CD8-positive, alpha-beta memory T cell (primary cell): ENCODE measurements around the gene AKAP1. TPM values are rescaled to one million over a fixed set of nuclear protein-coding genes. Genes with fewer than 3 reads are reported as not detected.
A peak's percentile ranks its signal among the peaks of the same experiment; 100 is the strongest.

Experiments used
- CTCF ChIA-PET: fragments of 350-600 bp; sonication (Branson Sonifier 250); formaldehyde crosslinking; loops from one replicate; lab custom pipeline; 2021; ENCODE audit warnings: antibody characterized with exemption; lab: Charles Lee
- POLR2A ChIA-PET: fragments of 350-600 bp; sonication (Branson Sonifier 250); formaldehyde crosslinking; loops from one replicate; lab custom pipeline; 2021; ENCODE audit warnings: antibody characterized with exemption; lab: Charles Lee
- DNase-seq, 5 donors: peaks; one replicate each; pipeline versions ENCODE4 v3.0.0 to v3.0.0-alpha.2; 2020 to 2022; ENCODE audit warnings: mixed read lengths in 1 of 5
- H3K27ac ChIP-seq: one replicate; pipeline ENCODE4 v1.7.0; 2013; ENCODE audit warnings: low read depth, mild to moderate bottlenecking, low read length, moderate library complexity
- H3K27me3 ChIP-seq: 2 replicates; pipeline ENCODE4 v1.7.0; 2013; ENCODE audit warnings: low read length, mild to moderate bottlenecking; ENCODE audit not compliant: insufficient read depth, poor library complexity, severe bottlenecking
- H3K36me3 ChIP-seq: 2 replicates; pipeline ENCODE4 v1.7.0; 2013; ENCODE audit warnings: mild to moderate bottlenecking, low read length, moderate library complexity; ENCODE audit not compliant: insufficient read depth
- H3K4me1 ChIP-seq: 2 replicates; pipeline ENCODE4 v1.7.0; 2013; ENCODE audit warnings: mild to moderate bottlenecking, low read length, moderate library complexity; ENCODE audit not compliant: insufficient read depth
- H3K4me3 ChIP-seq: 2 replicates; pipeline ENCODE4 v1.7.0; 2013; ENCODE audit warnings: mild to moderate bottlenecking, low read length
- H3K9me3 ChIP-seq: 2 replicates; pipeline ENCODE4 v1.7.0; 2013; ENCODE audit warnings: mild to moderate bottlenecking, low read length
- H3K27ac Mint-ChIP-seq, 8 donors: one replicate each; pipeline ENCODE4 v1.8.0; 2020 to 2021; ENCODE audit warnings: mixed read lengths in 8 of 8, mild to moderate bottlenecking in 6 of 8, inconsistent platforms in 3 of 8, moderate library complexity in 3 of 8
- H3K27me3 Mint-ChIP-seq, 2 donors: one replicate each; pipeline ENCODE4 v1.8.0; 2020 to 2021; ENCODE audit warnings: mixed read lengths in 2 of 2, mild to moderate bottlenecking in 1 of 2, moderate library complexity in 1 of 2
- H3K36me3 Mint-ChIP-seq, 3 donors: one replicate each; pipeline ENCODE4 v1.8.0; 2020 to 2021; ENCODE audit warnings: mixed read lengths in 3 of 3, inconsistent platforms in 1 of 3, mild to moderate bottlenecking in 1 of 3
- H3K4me1 Mint-ChIP-seq, 3 donors: one replicate each; pipeline ENCODE4 v1.8.0; 2020 to 2021; ENCODE audit warnings: mixed read lengths in 3 of 3, inconsistent platforms in 1 of 3, mild to moderate bottlenecking in 1 of 3
- H3K4me3 Mint-ChIP-seq, 7 donors: one replicate each; pipeline ENCODE4 v1.8.0; 2020 to 2021; ENCODE audit warnings: mixed read lengths in 7 of 7, mild to moderate bottlenecking in 6 of 7, moderate library complexity in 4 of 7, inconsistent platforms in 2 of 7
- H3K9me3 Mint-ChIP-seq, 5 donors: one replicate each; pipeline ENCODE4 v1.8.0; 2020 to 2022; ENCODE audit warnings: mixed read lengths in 5 of 5, mild to moderate bottlenecking in 3 of 5, moderate library complexity in 2 of 5, inconsistent platforms in 1 of 5
- polyA plus RNA-seq: library from polyadenylated mRNA; unstranded; fragments of 300-500 nt; fragmentation: Illumina TruSeq; gene quantifications from one replicate; pipeline ENCODE4 v1.2.3, GENCODE V29; 2021
- total RNA-seq, 2 experiments: library from RNA; stranded (reverse); gene quantifications; one replicate each; pipeline ENCODE4 v1.2.3, GENCODE V29; 2021

The AKAP1 gene
- total and polyA plus RNA-seq, 3 experiments from 2014 or later: 22.2 to 49.7 (median 48.2) TPM

DNA sequence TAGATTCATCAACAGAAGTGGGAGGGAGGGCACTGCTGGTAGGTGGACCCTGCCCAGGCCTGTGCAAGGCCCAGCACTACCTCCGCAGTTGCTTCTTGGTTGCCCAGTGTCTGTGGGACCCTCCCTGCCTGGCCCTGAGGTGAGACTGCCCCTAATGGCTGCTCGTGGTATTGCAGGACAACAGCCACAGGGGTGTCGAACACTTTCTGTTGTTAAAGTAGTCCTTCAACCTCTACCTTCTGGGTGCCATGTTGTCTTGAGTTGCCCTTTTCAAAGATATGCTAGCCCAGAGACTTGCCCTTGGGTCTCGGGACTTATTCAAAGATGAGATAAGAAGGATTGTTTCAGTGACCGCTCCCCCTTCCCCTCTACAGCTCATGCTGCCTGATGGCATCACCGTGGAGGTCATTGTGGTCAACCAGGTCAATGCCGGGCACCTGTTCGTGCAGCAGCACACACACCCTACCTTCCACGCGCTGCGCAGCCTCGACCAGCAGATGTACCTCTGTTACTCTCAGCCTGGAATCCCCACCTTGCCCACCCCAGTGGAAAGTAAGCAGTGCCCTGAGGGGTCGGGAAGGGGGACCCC is 29.1 kb downstream of the AKAP1 start:
- peaks cover 45% of the 10 kb centered on the region for H3K36me3 ChIP-seq
- H3K27ac ChIP-seq: no peak overlapping the region
- Mint-ChIP-seq H3K4me1 (peaks cover 0 to 4% (median 0%) of the 10 kb centered on the region in 3 donors), H3K27me3 (no peaks in the 10 kb centered on the region), H3K27ac (peak overlapping the region in 2 of 8 donors; percentile 47 to 51), H3K36me3 (peaks cover 12 to 82% (median 20%) of the 10 kb centered on the region in 3 donors), H3K9me3 (no peaks in the 10 kb centered on the region), H3K4me3 (no peak overlapping the region)
- H3K27me3 ChIP-seq: no peaks in the 10 kb centered on the region
- DNase-seq: peak; percentile 30 to 71 (median 52)
- ChIA-PET POLR2A (no interaction called here), CTCF (interaction anchor here (0.7 to 1.0 kb wide), 4 partner anchors 9 to 168 kb away, joined by 3 to 4 read pairs (median 3); no protein-coding TSS in a partner anchor)
- H3K4me3 ChIP-seq: no peak overlapping the region
- H3K9me3 ChIP-seq: no peaks in the 10 kb centered on the region
- no peaks in the 10 kb centered on the region for H3K4me1 ChIP-seq

DNA sequence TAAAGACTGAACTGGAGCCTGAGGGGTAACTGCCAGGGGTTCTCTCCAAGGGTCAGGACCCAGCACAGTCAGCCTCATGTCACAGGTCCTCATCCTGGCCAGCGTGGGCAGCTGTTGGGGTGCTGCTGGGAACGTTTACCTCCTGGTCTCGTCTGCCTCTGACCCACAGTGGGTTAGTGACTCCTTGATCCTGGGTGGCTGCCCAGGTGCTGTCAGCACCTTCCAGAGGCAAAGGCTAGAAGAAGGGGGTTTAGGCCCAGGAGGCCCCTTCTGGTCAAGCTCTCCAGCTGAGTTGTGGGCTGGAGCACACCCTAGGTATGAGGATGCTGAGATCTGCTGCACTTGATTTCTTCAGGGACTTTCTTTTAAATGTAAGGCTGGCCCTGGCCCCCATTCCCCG is 30.3 kb downstream of the AKAP1 start:
- no peaks in the 10 kb centered on the region for H3K9me3 ChIP-seq
- H3K36me3 ChIP-seq: peaks cover 45% of the 10 kb centered on the region
- H3K4me3 Mint-ChIP-seq: no peak overlapping the region
- H3K27me3 ChIP-seq: no peaks in the 10 kb centered on the region
- H3K36me3 Mint-ChIP-seq: peaks cover 13 to 84% (median 20%) of the 10 kb centered on the region in 3 donors
- H3K4me3 ChIP-seq: no peak overlapping the region
- no peaks in the 10 kb centered on the region for H3K27me3 Mint-ChIP-seq
- ChIA-PET CTCF (no interaction called here), POLR2A (no interaction called here)
- H3K27ac Mint-ChIP-seq: no peak overlapping the region
- no peaks in the 10 kb centered on the region for H3K9me3 Mint-ChIP-seq
- H3K27ac ChIP-seq: no peak overlapping the region
- no peak for DNase-seq
- H3K4me1 Mint-ChIP-seq: peaks cover 0 to 4% (median 0%) of the 10 kb centered on the region in 3 donors
- no peaks in the 10 kb centered on the region for H3K4me1 ChIP-seq

DNA sequence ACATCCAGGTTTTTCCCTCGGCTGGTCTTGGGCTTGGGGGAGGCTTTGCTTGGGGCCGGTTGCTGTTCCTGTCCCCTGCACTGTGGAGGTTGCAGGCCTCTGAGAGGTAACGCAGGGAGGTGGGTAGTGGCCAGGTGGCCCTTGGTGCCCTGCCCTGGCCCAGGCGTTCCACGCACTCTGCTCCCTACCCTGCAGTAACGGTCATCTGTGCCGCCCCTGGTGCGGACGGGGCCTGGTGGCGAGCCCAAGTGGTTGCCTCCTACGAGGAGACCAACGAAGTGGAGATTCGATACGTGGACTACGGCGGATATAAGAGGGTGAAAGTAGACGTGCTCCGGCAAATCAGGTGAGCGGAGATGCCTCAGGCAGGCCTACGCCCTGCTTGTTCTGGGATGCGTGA is 30.9 kb downstream of the AKAP1 start:
- Histone ChIP-seq H3K9me3 (no peaks in the 10 kb centered on the region), H3K27me3 (no peaks in the 10 kb centered on the region), H3K27ac (no peak overlapping the region), H3K4me3 (no peak overlapping the region), H3K36me3 (peaks cover 50% of the 10 kb centered on the region), H3K4me1 (no peaks in the 10 kb centered on the region)
- no peak for DNase-seq
- H3K4me1 Mint-ChIP-seq: peaks cover 0 to 4% (median 0%) of the 10 kb centered on the region in 3 donors
- no peaks in the 10 kb centered on the region for H3K9me3 Mint-ChIP-seq
- H3K27ac Mint-ChIP-seq: no peak overlapping the region
- H3K4me3 Mint-ChIP-seq: no peak overlapping the region
- ChIA-PET POLR2A (interaction anchor here (0.7 kb wide), 1 partner anchor 617 kb away, joined by 3 read pairs; no protein-coding TSS in a partner anchor), CTCF (no interaction called here)
- H3K27me3 Mint-ChIP-seq: no peaks in the 10 kb centered on the region
- H3K36me3 Mint-ChIP-seq: peaks cover 16 to 85% (median 20%) of the 10 kb centered on the region in 3 donors

DNA sequence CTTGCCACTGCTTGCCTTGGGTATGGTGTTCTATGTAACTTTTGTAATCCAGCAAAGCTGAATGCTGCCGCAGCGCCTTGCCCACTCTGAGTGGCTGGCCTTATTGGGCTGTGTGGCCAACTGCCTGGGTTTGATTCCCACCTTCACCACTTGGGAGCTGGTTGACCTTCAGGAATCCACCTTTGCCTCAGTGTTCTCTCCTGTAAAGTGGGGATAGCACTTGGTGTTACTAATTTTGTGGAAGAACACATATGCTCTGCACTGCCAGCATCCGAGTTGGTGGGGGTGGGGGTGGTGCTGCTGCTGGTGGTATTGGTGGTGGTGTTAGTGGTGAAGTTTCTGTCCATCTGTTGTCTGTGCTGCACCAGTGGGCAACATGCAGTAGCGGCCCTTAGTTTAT is 32.8 kb downstream of the AKAP1 start:
- ChIA-PET POLR2A (no interaction called here), CTCF (no interaction called here)
- Mint-ChIP-seq H3K27me3 (no peaks in the 10 kb centered on the region), H3K36me3 (peaks cover 16 to 86% (median 17%) of the 10 kb centered on the region in 3 donors), H3K9me3 (no peaks in the 10 kb centered on the region), H3K27ac (peak overlapping the region in 2 of 8 donors; percentile 5 to 6), H3K4me1 (peaks cover 0 to 4% (median 0%) of the 10 kb centered on the region in 3 donors), H3K4me3 (no peak overlapping the region)
- peaks cover 50% of the 10 kb centered on the region for H3K36me3 ChIP-seq
- H3K4me3 ChIP-seq: no peak overlapping the region
- H3K27me3 ChIP-seq: no peaks in the 10 kb centered on the region
- no peaks in the 10 kb centered on the region for H3K9me3 ChIP-seq
- no peak overlapping the region for H3K27ac ChIP-seq
- H3K4me1 ChIP-seq: no peaks in the 10 kb centered on the region
- no peak for DNase-seq

DNA sequence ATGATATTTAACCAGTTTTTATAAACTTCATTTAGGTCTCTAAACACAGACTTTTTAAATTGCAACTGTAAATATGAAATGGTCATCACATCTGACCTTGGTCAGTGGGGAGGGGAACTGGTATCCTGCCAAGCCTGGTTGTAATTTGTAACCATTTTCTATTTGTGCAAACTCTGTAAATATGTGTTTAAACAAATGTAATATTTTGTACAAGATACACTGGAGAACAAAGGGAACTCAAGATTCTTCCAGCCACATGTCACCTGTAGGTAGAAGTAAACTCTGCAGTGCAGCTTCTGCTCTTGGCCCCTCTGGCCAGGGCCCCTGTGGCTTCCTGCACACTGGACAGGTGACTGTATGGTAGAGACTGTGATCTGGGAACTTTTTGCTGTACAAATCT is 35.8 kb downstream of the AKAP1 start:
- peaks cover 15 to 90% (median 23%) of the 10 kb centered on the region in 3 donors for H3K36me3 Mint-ChIP-seq
- peaks cover 35% of the 10 kb centered on the region for H3K36me3 ChIP-seq
- DNase-seq: no peak
- no peak overlapping the region for H3K4me3 ChIP-seq
- ChIA-PET CTCF (no interaction called here), POLR2A (no interaction called here)
- no peaks in the 10 kb centered on the region for H3K27me3 Mint-ChIP-seq
- no peak overlapping the region for H3K27ac ChIP-seq
- no peaks in the 10 kb centered on the region for H3K9me3 ChIP-seq
- no peaks in the 10 kb centered on the region for H3K4me1 Mint-ChIP-seq
- H3K27me3 ChIP-seq: no peaks in the 10 kb centered on the region
- no peak overlapping the region for H3K4me3 Mint-ChIP-seq
- peak overlapping the region in 1 of 8 donors; percentile 57 for H3K27ac Mint-ChIP-seq
- H3K4me1 ChIP-seq: no peaks in the 10 kb centered on the region
- no peaks in the 10 kb centered on the region for H3K9me3 Mint-ChIP-seq

DNA sequence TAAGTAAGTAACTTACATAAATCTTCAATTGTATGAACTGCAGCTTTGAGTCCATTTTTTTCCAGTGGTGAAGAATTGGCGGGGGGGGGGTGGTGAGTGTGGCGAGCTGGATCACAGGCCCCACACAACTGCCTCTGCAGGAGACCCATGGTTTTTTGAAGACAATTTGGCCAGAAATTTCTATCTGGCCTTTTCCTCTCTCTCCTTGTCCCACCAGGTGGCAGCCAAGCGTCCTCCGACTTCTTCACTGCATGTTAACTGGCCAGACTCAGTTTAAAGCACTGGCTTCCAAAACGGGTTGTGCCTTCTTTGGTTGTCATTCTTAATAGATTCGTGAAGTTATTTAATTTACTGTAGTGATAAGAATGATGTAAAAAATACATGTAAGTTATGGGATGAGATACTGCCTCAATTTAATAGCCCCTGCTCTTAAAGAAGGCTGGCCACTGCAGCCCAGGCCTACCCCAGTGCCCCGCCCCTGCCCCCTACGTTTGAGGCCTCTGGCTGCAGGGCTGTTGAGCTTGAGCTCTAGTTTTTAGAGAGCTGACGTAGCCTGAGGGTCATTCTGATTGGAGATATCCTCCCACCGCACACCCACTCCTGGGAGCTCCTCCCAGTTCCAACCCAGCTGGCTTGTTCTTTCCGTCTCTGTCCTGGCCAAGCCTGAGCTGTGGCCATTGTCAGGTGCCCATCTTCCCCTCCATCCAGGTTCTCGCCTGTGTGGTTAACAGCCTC is 36.4 kb downstream of the AKAP1 start:
- H3K9me3 ChIP-seq: no peaks in the 10 kb centered on the region
- H3K27ac ChIP-seq: no peak overlapping the region
- DNase-seq: no peak
- ChIA-PET CTCF (no interaction called here), POLR2A (no interaction called here)
- no peak overlapping the region for H3K27ac Mint-ChIP-seq
- no peaks in the 10 kb centered on the region for H3K9me3 Mint-ChIP-seq
- no peaks in the 10 kb centered on the region for H3K27me3 ChIP-seq
- H3K36me3 Mint-ChIP-seq: peaks cover 11 to 83% (median 23%) of the 10 kb centered on the region in 3 donors
- peaks cover 29% of the 10 kb centered on the region for H3K36me3 ChIP-seq
- H3K4me3 Mint-ChIP-seq: no peak overlapping the region
- no peaks in the 10 kb centered on the region for H3K27me3 Mint-ChIP-seq
- H3K4me3 ChIP-seq: no peak overlapping the region
- H3K4me1 ChIP-seq: no peaks in the 10 kb centered on the region
- H3K4me1 Mint-ChIP-seq: no peaks in the 10 kb centered on the region

DNA sequence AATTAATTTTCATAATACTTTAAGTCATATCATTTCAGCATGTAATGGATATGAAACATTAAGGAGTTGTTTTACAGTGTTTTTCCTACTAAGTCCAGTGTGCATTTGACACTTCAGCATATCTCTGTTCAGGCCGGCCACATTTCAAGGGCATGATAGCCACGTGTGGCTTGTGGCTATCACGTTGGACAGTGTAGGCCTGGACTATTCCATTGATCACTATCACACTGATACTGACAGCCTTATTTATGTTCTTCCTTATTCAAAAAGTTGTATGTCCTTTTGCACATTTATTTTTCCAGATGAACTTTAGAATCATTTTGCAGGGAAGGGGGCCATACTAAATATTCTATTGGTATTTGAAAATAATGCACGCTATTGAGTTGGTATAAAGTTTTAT is 39.0 kb downstream of the AKAP1 start:
- CTCF ChIA-PET: no interaction called here
- no peak overlapping the region for H3K4me3 Mint-ChIP-seq
- Histone ChIP-seq H3K27ac (no peak overlapping the region), H3K36me3 (peaks cover 5% of the 10 kb centered on the region), H3K4me3 (no peak overlapping the region), H3K4me1 (no peaks in the 10 kb centered on the region), H3K27me3 (no peaks in the 10 kb centered on the region), H3K9me3 (no peaks in the 10 kb centered on the region)
- H3K4me1 Mint-ChIP-seq: no peaks in the 10 kb centered on the region
- DNase-seq: no peak
- peaks cover 4 to 57% (median 9%) of the 10 kb centered on the region in 3 donors for H3K36me3 Mint-ChIP-seq
- no peaks in the 10 kb centered on the region for H3K9me3 Mint-ChIP-seq
- POLR2A ChIA-PET: no interaction called here
- no peaks in the 10 kb centered on the region for H3K27me3 Mint-ChIP-seq
- H3K27ac Mint-ChIP-seq: no peak overlapping the region

DNA sequence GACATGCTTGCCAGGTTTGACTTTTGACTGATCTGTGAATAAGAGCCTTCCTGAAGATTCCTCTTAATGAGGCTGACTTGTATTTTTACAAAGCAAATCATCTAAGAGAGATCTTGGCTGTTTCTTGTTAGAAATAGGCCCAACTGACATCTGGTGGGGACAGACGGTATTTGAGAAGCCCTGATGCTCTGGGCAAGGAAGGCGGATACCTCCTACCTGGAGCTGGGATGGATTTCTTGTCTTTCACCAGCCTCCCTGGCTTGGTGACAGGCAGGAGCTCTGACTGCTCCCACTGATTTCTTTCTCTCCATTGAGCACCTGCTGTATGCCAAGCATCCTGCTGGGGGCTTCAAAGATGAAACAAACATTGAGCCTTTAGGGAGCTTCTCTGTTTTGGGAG is 40.4 kb downstream of the AKAP1 start:
- peaks cover 5% of the 10 kb centered on the region for H3K36me3 ChIP-seq
- CTCF ChIA-PET: no interaction called here
- Mint-ChIP-seq H3K4me1 (no peaks in the 10 kb centered on the region), H3K27me3 (no peaks in the 10 kb centered on the region), H3K4me3 (no peak overlapping the region), H3K36me3 (peaks cover 3 to 47% (median 9%) of the 10 kb centered on the region in 3 donors), H3K9me3 (no peaks in the 10 kb centered on the region), H3K27ac (no peak overlapping the region)
- no peak for DNase-seq
- H3K9me3 ChIP-seq: no peaks in the 10 kb centered on the region
- H3K4me3 ChIP-seq: no peak overlapping the region
- no peaks in the 10 kb centered on the region for H3K4me1 ChIP-seq
- H3K27me3 ChIP-seq: no peaks in the 10 kb centered on the region
- no peak overlapping the region for H3K27ac ChIP-seq
- POLR2A ChIA-PET: no interaction called here
